ENCODE results near the gene NLE1.

The NLE1 gene

GRCh38 chr17:35170968-35171771, 29.1 kb upstream of the NLE1 start:
- no peak for TF ChIP-seq POLR2A (IDR thresholded peaks at IDR 0.05; ENCODE audit: low read depth, low read length)
- FAIRE-seq, result no peak
- DNase-seq (ENCODE audit: insufficient read length, low spot score), result no peak

- TF ChIP-seq POLR2A (IDR thresholded peaks at IDR 0.05; ENCODE audit: low read depth, low read length), result no peak
- DNase-seq (ENCODE audit: insufficient read length, low spot score) (no peak), FAIRE-seq (no peak)
Observed at GRCh38 chr17:35169835-35170363, 27.8 kb upstream of the NLE1 start.

- FAIRE-seq, result no peak
- DNase-seq (ENCODE audit: insufficient read length, low spot score), result no peak
- TF ChIP-seq POLR2A (IDR thresholded peaks at IDR 0.05; ENCODE audit: low read depth, low read length), result no peak
Observed at GRCh38 chr17:35167666-35168065, 25.6 kb upstream of the NLE1 start.

- TF ChIP-seq POLR2A (IDR thresholded peaks at IDR 0.05; ENCODE audit: low read depth, low read length), result no peak
- DNase-seq (ENCODE audit: insufficient read length, low spot score) (no peak), FAIRE-seq (no peak)
Observed at GRCh38 chr17:35167046-35167445, 24.9 kb upstream of the NLE1 start.

- no peak for TF ChIP-seq POLR2A (IDR thresholded peaks at IDR 0.05; ENCODE audit: low read depth, low read length)
- no peak for DNase-seq (ENCODE audit: insufficient read length, low spot score)
- no peak for FAIRE-seq
Observed at GRCh38 chr17:35166526-35166925, 24.4 kb upstream of the NLE1 start.

GRCh38 chr17:35164716-35165115, 22.6 kb upstream of the NLE1 start:
- FAIRE-seq, result no peak
- TF ChIP-seq POLR2A (IDR thresholded peaks at IDR 0.05; ENCODE audit: low read depth, low read length), result no peak

GRCh38 chr17:35163886-35164285, 21.8 kb upstream of the NLE1 start:
- DNase-seq (ENCODE audit: insufficient read length, low spot score) (no peak), FAIRE-seq (no peak)
- no peak for TF ChIP-seq POLR2A (IDR thresholded peaks at IDR 0.05; ENCODE audit: low read depth, low read length)

More at GRCh38 chr17:35164716-35165115, 22.6 kb upstream of the NLE1 start:
- no peak for DNase-seq (ENCODE audit: insufficient read length, low spot score)

- TF ChIP-seq POLR2A (IDR thresholded peaks at IDR 0.05; ENCODE audit: low read depth, low read length), result no peak
- FAIRE-seq, result no peak
Observed at GRCh38 chr17:35162755-35163154, 20.7 kb upstream of the NLE1 start.

GRCh38 chr17:35161281-35161761, 19.2 kb upstream of the NLE1 start:
- DNase-seq (ENCODE audit: insufficient read length, low spot score) (no peak), FAIRE-seq (no peak)
- no peak for TF ChIP-seq POLR2A (IDR thresholded peaks at IDR 0.05; ENCODE audit: low read depth, low read length)

More at GRCh38 chr17:35162755-35163154, 20.7 kb upstream of the NLE1 start:
- no peak for DNase-seq (ENCODE audit: insufficient read length, low spot score)

- no peak for TF ChIP-seq POLR2A (IDR thresholded peaks at IDR 0.05; ENCODE audit: low read depth, low read length)
- no peak for FAIRE-seq
Observed at GRCh38 chr17:35160354-35161201, 18.5 kb upstream of the NLE1 start.

GRCh38 chr17:35159940-35160339, 17.8 kb upstream of the NLE1 start:
- no peak for TF ChIP-seq POLR2A (IDR thresholded peaks at IDR 0.05; ENCODE audit: low read depth, low read length)
- no peak for DNase-seq (ENCODE audit: insufficient read length, low spot score)
- FAIRE-seq, result no peak

More at GRCh38 chr17:35160354-35161201, 18.5 kb upstream of the NLE1 start:
- DNase-seq (ENCODE audit: insufficient read length, low spot score), result no peak

GRCh38 chr17:35155246-35155645, 13.1 kb upstream of the NLE1 start:
- DNase-seq (ENCODE audit: insufficient read length, low spot score) (no peak), FAIRE-seq (no peak)
- no peak for TF ChIP-seq POLR2A (IDR thresholded peaks at IDR 0.05; ENCODE audit: low read depth, low read length)

GRCh38 chr17:35154196-35155165, 12.4 kb upstream of the NLE1 start:
- FAIRE-seq, result no peak
- no peak for DNase-seq (ENCODE audit: insufficient read length, low spot score)
- TF ChIP-seq POLR2A (IDR thresholded peaks at IDR 0.05; ENCODE audit: low read depth, low read length), result no peak

Data from H54 (cell line).